Hepatocyte (in vitro differentiated cells): ENCODE measurements around the gene MAP3K2.

Experiments
- EZH2 ChIP-seq: fragments of 200-600 bp; sonication (generic); IDR thresholded peaks from 2 replicates; pipeline ENCODE4 v1.6.1; 2016; ENCODE audit warnings: antibody characterized with exemption, mild to moderate bottlenecking, borderline replicate concordance
- EZH2phosphoT487 ChIP-seq: fragments of 200-600 bp; sonication (generic); IDR thresholded peaks from one replicate; pipeline ENCODE4 v1.6.1; 2018; ENCODE audit warnings: antibody characterized with exemption, mild to moderate bottlenecking, low read depth, moderate library complexity; ENCODE audit not compliant: unreplicated experiment, severe bottlenecking
- TF ChIP-seq, protein P1 (sequence below): fragments of 200-600 bp; sonication (generic); IDR thresholded peaks from 2 replicates; pipeline ENCODE4 v1.5.1; 2016; ENCODE audit warnings: antibody characterized with exemption, mild to moderate bottlenecking; ENCODE audit not compliant: poor library complexity

DNA sequence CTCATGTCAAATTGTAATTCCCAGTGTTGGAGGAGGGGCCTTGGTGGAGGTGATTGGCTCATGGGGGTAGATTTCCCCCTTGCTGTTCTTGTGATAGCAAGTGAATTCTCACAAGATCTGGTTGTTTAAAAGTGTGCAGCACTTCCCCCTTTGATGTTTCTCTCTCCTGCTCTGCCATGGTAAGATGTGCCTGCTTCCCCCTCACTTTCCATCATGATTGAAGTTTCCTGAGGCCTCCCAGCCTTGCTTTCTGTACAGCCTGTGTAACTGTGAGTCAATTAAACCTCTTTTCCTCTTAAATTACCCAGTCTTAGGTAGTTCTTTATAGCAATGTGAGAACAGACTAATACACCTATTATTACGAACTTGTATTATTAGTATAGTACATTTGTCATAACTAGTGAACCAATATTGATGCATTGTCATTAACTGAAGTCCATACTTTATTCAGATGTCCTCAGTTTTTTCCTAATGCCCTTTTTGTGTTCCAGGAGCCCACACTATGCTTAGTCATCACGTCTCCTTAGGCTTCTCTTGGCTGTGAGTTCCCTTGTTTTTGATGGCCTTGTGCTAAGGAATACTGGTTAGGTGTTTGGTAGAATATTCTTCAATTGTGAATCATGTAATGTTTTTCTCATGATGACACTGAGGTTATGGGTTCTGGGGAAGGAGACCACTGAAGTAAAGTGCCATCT is 4.5 kb upstream of the MAP3K2 start:
- no peak for TF ChIP-seq EZH2phosphoT487
- TF ChIP-seq, protein P1, sequence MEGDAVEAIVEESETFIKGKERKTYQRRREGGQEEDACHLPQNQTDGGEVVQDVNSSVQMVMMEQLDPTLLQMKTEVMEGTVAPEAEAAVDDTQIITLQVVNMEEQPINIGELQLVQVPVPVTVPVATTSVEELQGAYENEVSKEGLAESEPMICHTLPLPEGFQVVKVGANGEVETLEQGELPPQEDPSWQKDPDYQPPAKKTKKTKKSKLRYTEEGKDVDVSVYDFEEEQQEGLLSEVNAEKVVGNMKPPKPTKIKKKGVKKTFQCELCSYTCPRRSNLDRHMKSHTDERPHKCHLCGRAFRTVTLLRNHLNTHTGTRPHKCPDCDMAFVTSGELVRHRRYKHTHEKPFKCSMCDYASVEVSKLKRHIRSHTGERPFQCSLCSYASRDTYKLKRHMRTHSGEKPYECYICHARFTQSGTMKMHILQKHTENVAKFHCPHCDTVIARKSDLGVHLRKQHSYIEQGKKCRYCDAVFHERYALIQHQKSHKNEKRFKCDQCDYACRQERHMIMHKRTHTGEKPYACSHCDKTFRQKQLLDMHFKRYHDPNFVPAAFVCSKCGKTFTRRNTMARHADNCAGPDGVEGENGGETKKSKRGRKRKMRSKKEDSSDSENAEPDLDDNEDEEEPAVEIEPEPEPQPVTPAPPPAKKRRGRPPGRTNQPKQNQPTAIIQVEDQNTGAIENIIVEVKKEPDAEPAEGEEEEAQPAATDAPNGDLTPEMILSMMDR: no peak
- TF ChIP-seq EZH2: no peak
